ENCODE data around the gene FCRL2.

DNA sequence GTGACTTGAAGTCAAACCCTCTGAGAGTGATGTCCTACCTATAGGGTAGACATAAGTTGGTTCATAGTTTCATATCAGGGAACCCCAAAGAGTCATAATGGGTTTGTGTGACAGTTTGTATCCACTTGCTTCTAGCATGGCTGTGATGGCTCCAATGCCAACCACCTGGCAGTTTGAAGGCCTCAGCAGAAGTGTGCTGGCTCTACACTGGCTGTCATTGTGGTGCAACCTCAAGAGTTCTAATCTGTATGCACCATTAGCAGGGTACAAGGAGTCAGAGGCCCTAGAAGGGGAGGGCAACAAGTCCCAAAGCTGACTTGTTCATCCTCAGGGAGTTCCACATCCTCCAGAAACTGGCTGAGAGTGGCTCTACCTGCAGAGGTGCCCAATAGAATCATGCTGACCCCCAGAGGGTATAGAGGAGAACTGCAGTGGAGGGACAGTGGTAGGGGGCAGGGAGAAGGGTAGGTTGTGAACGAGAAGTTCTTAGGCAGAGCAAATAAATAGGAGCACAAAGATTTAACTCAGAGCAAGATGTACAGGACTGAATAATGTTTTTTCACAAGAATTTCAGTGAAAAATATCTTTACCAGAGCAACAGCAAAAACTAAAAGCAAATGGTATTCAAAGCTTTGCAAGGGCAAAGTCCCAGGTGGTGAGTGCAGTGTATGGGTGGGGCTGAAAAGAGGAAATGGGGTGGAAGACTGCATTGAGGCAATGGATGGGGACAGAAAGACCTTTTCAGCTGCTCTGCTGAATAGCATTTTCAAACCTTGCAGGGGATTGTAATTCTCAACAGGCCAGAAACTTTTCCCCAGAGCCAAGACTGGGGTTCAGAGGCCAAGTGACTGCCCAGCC is 3.2 kb downstream of the FCRL2 start:
- TF ChIP-seq, protein P1, sequence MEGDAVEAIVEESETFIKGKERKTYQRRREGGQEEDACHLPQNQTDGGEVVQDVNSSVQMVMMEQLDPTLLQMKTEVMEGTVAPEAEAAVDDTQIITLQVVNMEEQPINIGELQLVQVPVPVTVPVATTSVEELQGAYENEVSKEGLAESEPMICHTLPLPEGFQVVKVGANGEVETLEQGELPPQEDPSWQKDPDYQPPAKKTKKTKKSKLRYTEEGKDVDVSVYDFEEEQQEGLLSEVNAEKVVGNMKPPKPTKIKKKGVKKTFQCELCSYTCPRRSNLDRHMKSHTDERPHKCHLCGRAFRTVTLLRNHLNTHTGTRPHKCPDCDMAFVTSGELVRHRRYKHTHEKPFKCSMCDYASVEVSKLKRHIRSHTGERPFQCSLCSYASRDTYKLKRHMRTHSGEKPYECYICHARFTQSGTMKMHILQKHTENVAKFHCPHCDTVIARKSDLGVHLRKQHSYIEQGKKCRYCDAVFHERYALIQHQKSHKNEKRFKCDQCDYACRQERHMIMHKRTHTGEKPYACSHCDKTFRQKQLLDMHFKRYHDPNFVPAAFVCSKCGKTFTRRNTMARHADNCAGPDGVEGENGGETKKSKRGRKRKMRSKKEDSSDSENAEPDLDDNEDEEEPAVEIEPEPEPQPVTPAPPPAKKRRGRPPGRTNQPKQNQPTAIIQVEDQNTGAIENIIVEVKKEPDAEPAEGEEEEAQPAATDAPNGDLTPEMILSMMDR (IDR thresholded peaks at IDR 0.05) = peak in 3 of 4 donors; percentile 6 to 13 (median 9)
- TF ChIP-seq POLR2A (IDR thresholded peaks at IDR 0.05) = no peak
